ENCODE data around the gene IQSEC1.

Gene IQSEC1

DNA sequence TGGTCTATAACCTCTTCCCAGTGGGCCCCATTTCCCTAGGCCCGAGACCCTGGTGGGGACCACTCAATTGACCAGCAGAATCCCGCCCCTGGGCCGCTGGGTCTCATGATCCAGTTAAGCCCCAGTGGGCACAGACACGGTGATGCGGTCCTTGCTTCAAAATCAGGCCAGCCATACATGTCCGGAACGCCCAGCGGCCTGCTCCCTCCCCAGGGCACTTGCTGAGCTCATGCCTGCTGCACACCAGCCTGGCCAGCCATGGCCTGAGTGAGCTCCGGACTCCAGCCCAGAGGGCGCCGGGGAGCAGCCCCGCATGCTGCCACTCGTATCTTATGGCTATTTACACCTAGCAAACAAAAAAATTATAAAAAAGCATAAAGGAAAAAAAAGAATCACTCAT lies 34.4 kb upstream of the IQSEC1 start:
- DNase-seq (ENCODE audit: low spot score), result no peak

DNA sequence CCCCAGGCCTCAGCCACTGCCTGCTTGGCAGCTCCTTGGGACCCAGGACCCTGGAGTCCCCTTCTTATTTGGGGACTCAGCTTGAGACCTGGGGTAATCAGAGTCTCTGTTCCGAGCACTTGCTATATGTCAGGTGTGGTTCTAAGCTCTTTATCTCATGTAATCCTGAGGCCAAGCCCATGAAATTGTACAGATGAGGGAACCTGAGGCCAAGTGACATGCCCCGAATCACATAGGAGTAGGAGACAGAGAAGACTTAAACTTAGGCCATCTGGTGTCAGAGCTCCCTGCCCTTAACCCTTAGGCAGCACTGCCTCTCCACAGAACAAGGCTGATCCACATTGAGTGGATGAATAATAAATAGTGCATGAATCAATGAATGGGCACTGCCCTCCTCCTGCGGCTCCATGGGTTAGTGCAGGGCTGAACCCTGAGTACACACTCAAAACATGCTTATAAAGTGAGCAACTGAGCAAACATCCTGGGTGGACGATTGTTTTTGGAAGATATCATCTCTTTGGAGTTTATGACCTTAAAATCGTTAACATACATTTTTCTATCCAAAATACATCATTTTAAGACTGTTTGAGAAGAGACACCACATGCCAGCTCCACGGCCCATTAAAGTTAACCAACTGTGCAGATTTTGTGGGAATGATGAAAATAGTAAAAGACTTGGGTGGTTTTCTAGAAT lies 33.2 kb upstream of the IQSEC1 start:
- DNase-seq (ENCODE audit: low spot score), result no peak

DNA sequence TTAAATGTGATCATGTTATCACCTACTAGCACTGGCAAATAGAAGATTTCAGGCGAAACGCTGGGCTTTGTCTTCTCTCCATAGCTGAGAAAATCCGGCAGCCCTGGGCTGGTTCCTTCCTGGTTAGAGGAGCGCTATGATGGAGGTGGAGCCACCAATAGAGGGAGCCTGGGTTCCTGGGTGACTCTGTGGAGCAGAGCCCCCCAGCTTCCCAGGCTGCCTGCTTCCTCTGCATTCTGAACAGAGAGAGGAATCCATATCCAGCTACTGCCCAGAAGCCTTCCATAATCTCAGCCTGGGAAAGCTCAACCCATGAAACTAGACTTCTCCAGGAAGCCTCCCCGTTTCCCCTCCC lies 32.6 kb upstream of the IQSEC1 start:
- DNase-seq (ENCODE audit: low spot score), result no peak

DNA sequence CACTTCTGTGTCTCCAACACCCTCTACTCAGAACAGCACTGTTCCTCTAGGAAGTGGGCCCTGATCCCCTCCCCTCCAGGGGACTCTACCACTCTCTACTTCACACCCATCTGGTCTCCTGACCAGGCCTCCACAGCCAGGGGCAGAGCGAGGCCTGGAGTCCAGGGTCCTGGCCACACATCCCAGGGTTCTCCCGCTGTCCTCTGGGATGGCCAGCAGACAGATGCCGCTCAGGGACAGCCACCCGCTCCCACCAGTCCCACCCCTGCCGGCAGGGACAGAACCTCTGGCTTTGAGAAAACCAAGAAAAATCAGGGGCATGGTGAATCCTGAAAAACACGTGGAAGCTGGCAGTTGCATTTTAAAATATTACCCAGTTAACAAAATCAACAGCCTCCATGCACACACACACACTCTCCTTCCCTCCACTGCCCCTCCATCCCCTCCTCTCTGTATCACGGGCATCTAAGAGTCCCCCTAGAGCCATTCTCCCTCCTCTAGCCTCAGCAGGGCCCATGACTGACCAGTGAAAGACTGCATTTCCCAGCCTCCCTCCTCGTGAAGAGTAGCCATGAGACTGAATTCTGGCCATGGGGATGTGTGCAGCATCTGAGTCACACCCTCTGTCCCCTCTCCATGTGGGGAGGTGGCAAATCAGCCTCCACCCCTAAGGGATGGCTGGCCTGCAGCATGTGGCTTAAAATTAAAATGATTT lies 32.1 kb upstream of the IQSEC1 start:
- no peak for DNase-seq (ENCODE audit: low spot score)

DNA sequence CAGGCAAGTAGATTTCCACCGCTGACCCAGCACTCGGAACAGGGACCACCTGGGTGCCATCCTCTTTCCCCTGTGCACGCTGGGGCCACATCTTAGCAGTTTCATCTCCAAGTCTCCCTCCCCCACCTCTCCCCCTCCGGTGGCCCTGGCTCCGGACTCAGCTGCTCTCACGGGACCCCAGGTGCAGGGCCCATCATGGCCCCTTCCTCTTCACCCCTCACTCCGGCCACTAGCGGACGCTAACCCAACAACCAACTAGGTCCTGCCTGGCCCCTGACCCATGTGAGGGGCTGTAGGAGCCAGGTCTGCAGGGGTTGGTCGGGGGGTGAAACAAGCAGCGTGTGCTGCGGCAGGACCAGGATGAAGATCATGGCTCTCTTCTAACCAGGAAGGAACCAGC lies 31.3 kb upstream of the IQSEC1 start:
- DNase-seq (ENCODE audit: low spot score), result no peak

DNA sequence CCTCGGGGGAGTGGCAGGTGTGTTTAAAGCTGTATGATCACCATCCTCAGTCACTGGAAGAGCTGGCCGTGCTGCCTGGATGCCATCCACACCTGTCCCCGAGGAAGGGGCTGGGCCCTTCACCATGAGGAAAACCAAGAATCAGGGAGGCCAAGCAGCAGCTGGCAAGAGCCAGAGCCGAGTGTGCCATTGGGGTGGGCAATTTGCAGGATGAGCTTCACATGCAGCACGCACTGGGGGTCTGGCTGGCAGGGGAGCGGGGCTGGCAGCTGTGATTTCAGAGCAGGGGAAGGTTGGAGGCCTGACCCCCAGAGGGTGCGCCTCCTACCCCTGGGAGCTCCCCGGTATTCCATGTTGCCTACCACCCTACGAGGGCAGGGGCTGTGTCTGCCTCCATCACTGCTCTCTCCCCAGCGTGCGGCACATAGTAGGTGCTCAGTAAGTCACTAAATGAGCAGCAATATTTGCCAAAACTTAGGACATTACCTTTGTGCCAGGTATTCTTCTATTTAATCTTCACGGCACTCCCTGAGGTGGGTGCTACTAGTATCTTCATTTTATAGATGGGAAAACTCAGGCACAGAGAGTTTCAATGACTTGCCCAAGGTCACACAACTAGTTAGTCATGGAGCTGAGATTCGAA lies 30.3 kb upstream of the IQSEC1 start:
- DNase-seq (ENCODE audit: low spot score), result no peak

DNA sequence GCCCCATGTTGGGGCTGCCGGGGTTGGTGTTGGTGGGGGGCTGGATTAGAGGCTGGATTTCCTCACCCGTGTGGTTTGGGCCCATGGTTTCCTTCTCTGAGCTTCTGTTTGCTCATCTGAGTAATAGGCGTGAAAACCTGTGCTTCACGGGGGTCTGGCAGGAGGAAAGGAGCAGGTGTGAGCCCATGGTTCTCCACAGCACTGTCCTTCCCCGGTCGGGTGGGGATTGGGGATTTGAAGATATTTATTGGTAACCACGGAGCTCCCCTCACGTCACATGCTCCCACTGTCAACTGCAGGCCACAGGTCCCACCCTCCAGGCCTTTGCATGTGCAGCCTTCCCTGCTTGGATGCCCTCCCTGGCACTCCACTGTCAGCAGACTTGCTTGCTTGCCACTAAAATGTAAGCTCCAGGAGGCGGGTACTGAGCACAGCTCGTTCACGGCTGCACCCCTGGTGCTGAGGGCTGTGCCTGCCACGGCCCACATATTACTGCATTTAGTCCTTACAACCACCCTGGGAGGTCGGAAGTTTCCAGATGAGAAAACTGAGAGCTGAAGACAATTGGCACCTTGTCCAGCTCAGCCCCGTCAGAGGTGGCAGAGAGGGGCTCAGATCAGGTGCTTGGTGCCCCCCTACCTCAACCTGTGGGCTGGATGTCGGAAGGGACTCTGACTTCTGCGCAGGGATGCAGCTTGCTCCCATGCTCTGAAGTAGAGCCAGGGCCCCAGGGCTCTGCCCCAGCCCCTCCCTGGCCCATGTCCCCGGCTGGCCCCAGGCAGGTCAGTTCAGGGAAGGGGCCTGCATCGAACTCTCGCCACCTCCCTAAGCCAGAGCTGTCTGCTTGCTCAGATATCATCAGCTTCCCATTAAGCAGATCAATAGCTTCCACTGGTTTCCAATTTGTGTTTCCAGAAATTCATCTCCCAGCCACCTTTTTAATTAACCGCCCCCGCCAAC lies 29.4 kb upstream of the IQSEC1 start:
- DNase-seq (ENCODE audit: low spot score), result no peak

DNA sequence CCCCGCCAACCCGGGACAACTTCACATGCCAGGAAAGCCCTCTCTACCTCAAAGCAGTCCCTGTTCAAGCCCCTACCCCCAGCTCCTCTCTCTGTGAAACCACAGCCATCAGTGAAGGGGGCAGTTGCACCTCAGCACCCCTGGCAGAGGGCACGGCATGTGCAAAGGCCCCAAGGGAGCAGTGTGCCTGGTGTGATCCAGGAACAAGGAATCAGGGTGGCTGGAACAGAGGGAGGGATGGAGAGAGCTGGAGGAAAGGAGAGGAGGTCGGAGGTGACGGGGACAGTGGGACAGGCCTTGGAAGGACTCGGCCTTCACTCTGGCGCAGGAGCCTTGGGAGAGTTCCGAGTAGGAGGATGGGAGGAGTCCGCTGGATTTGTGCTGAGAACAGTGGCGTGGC lies 26.5 kb upstream of the IQSEC1 start:
- no peak for DNase-seq (ENCODE audit: low spot score)

DNA sequence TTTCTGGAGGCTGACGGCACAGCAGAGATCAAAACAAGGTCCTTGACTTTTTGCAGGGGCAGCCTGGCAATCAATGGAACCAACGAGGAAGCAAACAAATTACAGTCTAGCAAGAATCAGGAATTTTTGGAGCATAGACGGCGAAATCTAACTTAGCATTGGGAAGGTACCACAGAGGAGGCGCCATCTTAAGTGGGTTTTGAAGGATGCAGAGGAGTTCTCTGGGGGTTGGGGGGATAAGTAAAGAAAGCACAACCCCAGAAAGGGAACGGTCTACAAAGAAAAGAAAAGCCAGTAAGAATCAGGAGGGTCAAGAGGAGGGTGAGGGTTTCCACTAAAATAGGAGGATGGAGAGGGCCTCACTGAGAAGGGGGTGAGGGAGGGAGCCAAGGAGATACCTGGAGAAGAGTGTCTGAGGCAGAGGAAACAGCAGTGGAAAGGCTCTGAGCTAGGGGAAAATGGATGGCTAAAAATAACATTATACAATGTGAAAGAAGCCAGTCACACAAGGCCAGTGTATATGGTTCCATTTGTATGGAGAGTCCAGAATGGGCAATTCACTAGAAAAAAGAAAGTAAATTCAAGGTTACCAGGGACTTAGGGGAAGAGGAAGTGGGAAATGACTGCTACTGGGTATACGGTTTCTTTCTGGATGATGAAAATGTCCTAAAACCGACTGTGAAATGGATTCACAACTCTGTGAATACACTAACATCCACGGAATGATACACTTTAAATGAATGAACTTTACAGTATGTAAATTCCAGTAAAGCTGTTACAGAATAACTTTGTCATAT lies 25.2 kb upstream of the IQSEC1 start:
- DNase-seq (ENCODE audit: low spot score), result no peak

DNA sequence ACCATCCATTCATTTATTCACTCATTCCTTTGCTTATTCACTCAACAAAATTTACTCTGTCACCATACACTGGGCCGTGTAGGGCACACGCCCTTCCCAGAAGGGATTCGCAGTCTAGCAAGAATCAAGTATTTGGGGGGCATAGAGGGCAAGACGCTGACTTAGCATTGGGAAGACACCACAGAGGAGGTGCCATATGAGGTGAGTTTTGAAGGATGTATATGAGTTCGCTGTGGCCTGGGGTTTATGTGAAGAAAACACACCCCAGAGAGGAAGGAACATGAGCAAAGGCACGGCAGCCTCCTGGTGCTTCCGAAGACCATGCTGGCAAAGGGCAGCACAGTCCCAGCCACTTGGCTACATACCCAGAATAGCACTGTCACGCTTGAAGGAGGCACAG lies 23.1 kb upstream of the IQSEC1 start:
- no peak for DNase-seq (ENCODE audit: low spot score)

DNA sequence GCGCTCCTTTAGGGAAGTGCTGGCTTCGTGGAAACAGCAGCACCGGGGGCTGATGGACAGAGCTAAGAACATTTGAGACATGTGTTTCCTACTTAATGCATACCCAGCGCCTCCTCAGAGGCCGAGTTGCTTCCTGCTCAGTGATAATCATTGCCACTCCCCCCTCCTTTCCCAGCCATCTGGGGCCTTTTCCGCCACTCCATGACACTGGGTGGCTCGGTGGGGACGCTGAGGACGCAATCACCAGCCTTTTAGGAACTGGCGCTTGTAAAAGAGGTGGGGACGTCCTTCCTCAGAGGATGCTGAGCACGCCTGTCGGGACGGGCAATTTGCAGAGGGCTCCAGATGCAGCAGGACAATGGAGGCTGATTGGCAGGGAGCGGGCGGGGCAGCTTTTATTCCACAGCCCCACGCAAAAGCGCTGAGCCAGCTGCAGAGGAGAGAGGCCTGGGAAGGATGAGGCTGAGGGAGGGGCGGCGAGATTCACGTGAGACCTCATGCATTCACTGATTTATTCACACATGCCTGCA lies 22.2 kb upstream of the IQSEC1 start:
- no peak for DNase-seq (ENCODE audit: low spot score)

DNA sequence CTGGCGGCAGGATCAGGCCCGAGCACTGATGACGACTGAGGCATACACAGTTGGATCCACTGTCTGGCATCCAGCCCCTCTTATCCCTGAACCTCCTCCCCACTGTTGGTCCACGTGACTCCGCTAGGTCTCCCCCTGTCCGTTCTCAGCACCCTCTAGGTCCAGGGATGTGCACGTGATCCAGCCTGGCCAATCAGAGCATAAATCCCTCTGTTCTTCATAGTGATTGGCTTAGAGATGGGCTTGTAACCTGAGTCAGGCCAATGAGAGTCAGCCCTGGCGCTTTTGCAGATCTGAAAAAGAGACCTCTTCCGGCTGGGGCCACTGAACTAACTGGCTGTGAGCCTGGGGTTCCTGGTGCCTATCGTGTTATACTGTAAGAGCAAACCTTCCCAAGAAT lies 20.5 kb upstream of the IQSEC1 start:
- DNase-seq (ENCODE audit: low spot score), result no peak

DNA sequence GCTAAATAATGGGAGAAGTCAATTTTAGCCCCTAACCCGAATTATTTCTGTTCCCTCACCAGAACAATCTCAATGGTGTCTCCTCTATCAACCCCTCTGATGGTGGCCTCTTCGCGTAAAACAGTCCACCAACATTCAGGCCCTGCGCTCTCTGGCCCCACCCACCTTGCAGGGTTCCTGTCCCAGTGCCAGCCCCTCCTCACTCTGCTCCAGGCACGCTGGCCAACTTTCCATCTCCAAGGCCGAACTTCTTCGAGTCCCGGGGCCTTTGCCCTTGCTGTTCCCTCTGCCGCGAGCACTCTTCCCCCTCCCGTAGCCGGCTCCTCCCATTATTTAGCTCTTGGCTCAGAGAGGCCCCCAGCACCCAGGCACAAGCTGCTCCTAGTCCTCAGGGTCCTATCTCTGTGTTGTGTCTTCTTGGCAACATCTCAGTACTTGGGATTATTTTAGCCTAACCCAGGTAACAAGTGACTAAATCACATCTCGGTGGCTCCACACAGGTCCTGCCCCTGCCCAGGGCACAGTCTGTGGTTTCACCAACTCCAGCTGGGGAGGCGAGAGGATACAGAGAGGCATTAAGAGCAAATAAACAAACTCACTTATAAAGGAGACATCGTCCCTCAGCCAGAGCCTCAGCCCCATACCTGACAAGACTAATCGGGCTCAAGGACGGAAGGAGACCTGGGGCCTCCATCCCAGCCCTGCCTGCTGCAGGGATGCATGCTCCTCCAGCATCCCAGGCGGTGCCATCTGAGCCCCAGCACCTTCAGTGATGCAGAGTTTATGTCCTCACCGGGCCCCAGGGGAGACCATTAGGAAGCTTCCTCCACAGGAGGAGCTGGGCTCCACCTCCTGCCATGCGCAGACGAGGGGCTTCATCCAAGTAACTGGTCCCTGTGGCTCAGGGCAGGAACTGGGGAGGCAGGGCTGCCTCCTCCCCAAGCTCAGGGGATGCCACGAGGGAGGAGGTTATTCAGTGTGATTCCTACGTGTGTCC lies 19.7 kb upstream of the IQSEC1 start:
- no peak for DNase-seq (ENCODE audit: low spot score)

DNA sequence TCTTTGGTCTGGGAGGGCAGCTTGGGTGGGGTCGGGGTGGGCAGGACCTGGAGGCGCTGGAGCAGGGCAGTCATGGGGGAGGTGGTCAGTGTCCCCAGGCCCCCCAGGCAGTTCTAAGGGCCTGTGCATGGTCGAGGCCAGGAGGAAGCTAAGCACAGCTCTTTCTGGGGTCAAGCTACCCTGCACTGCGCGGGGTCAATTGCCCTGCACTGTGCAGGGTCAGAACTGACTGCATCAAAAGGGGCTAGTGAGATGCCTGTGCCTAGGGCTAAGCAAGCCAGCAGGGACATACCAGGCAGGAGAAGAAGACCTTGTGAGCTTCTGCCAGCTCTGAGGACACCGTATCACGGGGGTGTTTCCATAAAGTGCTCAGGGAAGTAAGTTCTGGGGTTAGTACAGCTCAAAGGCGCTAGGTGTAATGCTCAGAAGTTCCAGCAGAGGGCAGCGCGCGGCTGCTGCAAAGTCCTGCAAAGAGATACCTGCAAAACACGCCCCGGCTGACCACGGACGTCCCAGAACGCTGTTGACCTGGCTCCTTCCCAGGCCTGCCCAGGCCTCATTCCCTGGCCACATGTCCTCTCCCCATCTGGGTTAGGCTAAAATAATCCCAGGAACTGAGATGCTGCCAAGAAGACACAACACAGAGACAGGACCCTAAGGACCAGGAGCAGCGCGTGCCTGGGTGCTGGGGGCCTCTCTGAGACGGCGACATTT lies 18.8 kb upstream of the IQSEC1 start:
- DNase-seq (ENCODE audit: low spot score), result peak; percentile 81

DNA sequence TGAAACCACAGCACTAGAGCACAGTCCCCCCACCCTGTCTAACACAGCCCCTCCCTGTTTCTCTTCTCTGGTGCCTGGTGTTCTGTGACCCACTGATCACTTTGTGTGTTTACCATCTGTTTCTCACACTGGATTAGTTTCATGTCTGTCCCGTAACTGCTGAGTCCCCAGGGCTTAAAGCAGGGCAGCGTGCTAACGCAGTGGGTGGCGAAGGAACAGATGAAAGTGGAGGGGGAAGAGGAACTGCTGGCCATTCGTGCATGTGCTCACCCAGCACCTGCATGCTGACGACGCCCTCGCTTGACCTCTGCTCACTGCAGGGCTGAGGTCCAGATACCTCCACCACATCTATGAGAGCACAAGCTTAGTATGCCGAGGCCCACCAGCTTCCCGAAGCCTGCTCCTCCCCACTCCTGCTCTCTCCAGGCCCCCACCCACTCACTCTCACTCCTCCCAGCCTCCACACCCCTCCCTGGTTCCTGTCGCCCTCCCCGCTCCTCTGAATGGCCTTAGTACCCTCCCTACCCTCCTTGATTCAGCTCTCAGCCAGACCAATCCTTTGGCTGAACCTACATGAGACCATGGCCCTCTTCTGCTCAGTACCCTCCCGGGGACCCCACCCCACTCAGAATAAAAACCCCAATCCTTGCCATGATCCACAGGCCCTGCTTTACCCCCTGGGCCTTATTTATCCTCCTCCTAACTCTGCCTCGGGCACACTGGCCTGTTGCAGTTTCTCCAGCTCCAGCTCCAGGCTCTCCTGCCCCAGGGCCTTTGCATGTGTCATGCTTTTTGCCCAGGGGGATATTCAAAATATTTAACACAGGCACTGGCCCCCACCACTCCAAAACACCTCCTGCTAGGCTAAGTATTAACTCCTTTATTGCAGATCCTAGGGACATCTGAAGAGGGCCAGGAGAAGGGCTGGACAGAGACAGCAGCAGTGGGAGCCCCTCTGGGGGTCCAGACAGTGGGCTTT lies 15.1 kb upstream of the IQSEC1 start:
- peak; percentile 67 for DNase-seq (ENCODE audit: low spot score)

DNA sequence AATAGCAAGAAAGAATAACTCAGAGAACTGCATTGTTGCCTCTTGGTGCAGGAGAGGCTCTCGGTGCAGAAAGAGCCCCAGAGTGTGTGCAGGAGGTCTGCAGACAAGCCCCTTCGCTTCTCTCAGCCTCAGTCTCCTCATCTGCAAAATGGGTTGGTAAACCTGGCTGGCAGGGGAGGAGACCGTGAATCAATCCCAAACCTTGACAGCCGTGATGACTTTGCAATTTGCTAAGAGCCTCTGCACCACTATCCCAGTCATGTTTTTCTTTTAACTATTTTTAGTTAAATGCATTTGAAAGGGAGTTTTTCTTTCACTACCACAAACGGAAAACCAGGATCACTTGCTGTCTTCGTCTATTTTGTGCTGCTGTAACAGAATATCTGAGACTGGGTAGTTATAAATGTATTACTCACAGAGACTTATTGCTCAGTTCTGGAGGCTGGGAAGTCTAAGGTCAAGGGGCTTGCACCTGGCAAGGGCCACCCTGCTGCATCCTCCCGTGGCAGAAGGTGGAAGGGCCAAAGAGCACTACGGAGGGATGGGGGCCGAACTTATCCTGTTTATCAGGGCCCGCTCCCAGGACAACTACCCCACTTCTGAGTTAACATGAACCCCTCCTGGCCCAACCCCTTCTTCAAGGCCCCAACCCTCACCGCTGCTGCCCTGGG lies 14.2 kb upstream of the IQSEC1 start:
- DNase-seq (ENCODE audit: low spot score), result no peak

DNA sequence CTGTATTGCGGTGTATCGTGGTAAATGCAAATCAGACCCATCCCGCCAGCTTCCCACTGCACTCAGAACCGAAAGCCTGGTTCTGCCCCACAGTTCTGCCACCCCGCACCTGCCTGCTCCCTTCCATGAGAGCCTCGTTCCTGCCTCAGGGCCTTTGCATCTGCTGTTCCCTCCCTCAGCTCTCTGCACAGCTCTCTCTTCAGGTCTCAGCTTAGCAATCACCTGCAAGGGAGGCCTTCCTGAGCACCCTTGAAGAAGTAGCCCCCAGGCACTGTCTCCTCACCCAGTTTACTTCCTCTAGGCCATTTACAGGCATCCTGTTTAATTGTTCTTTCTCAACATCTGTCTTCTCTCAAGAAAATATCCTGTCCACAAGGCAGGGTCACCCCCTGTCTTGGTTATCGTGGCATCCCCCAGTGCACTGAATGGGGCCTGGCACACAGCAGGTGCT lies 13.3 kb upstream of the IQSEC1 start:
- peak; percentile 26 for DNase-seq (ENCODE audit: low spot score)

DNA sequence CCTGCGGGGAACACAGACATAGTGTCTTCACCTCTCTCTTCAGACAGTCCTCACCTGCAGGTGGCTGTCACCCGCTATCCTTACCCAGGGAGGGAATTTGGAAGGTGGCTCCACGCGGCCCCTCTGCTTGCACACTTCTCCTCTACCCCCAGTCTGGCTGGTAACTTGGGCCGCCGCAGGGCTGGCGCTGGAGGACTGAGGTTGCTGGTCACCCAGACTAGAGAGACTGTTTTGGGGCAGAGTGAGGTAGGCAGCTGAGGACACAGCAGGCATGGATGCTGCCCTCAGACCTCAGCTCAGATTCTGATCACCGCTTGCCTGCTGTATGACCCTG lies 12.6 kb upstream of the IQSEC1 start:
- no peak for DNase-seq (ENCODE audit: low spot score)
